ENCODE measurements around the gene DYSF.

DYSF gene

DNA sequence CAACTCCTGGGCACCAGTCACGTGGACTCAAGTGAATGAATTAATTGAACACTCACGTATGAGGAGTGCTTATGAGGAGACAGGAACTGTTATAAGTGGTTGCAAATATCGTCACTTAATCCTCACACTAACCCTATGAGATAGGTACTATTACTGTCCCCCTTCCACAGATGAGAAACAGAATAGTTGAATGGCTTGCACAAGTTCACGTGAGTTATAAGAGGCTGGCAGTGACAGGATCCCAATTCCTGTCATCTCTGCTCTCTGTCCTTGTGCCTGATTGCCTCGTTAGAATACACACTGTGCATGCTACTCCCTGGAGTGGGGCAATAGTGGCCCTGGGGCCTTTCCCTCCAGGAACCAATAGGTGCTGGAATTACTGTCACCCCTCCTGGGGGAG, 253.5 kb downstream of the DYSF start:
- DNase-seq (ENCODE audit: low read depth): no peak
- in situ Hi-C loops (cut with HindIII; ENCODE audit: low sequenced_read_pairs): no loop called here
- H3K4me3 ChIP-seq (ENCODE audit: low read depth, low read length): no peak overlapping the region
- no peak for TF ChIP-seq CTCF (IDR thresholded peaks at IDR 0.05; ENCODE audit: low read depth, low read length, missing control alignments)

DNA sequence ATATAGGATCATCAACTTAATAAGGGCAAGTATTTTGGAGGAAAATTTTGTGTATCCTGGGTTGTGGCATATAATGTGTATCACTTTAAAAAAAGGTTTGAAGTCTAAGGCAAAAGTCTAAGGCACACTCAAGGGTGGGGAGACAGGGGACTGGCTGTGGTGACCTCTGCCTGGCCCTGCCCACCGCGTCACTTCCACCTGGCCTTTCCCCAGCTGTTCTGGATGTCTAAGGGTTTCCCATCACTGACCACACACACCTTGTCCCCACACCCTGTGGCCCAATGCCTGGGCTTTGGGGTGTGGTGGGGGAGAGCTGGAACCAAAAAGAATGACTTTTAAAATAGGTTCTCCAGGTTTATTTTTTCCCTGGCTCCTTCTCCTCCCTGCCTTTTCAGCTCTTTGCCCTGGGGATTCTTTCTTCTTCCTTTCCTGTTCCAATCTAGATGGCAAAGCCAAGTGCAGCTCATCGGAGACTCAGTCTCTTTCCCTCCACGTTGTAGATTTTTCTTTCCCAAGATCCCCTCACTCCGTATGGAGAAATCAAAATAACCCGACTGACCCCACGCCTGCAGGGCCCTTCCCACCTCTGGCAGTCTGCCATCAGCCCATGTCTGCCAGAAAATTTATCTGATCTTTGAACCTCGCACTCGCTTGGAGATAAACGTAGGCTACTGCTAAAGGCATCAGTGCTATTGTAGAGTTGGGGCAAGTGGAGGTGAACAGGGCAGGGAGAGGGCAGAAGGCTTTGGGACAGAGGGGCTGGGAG, 257.2 kb downstream of the DYSF start:
- H3K4me3 ChIP-seq (ENCODE audit: low read depth, low read length): no peak overlapping the region
- in situ Hi-C loops (cut with HindIII; ENCODE audit: low sequenced_read_pairs): no loop called here
- TF ChIP-seq CTCF (IDR thresholded peaks at IDR 0.05; ENCODE audit: low read depth, low read length, missing control alignments): no peak
- no peak for DNase-seq (ENCODE audit: low read depth)

GRCh38 chr2:71711133-71711855, 257.9 kb downstream of the DYSF start:
- DNase-seq (ENCODE audit: low read depth): no peak
- H3K4me3 ChIP-seq (ENCODE audit: low read depth, low read length): no peak overlapping the region
- in situ Hi-C loops (cut with HindIII; ENCODE audit: low sequenced_read_pairs): no loop called here
- TF ChIP-seq CTCF (IDR thresholded peaks at IDR 0.05; ENCODE audit: low read depth, low read length, missing control alignments): no peak

- TF ChIP-seq CTCF (IDR thresholded peaks at IDR 0.05; ENCODE audit: low read depth, low read length, missing control alignments): no peak
- no peak overlapping the region for H3K4me3 ChIP-seq (ENCODE audit: low read depth, low read length)
- in situ Hi-C loops (cut with HindIII; ENCODE audit: low sequenced_read_pairs): no loop called here
- no peak for DNase-seq (ENCODE audit: low read depth)
These were observed 258.9 kb downstream of the DYSF start for GRCh38 chr2:71712158-71712818.

- in situ Hi-C loops (cut with HindIII; ENCODE audit: low sequenced_read_pairs): no loop called here
- no peak for DNase-seq (ENCODE audit: low read depth)
- TF ChIP-seq CTCF (IDR thresholded peaks at IDR 0.05; ENCODE audit: low read depth, low read length, missing control alignments): no peak
- no peak overlapping the region for H3K4me3 ChIP-seq (ENCODE audit: low read depth, low read length)
These were observed 260.5 kb downstream of the DYSF start for GRCh38 chr2:71713581-71714580.

Measured in astrocyte of the cerebellum (primary cell).